GM12864 (cell line): ENCODE results near the gene CADM1.

Experiments used
- DNase-seq: peaks from one replicate; pipeline ENCODE4 v3.0.0-alpha.2; 2011; ENCODE audit warnings: low read depth
- H3K4me3 ChIP-seq: 2 replicates; pipeline ENCODE4 v1.5.1; 2011; ENCODE audit warnings: mild to moderate bottlenecking, low read depth, low read length, control low read depth
- TF ChIP-seq, protein P1 (sequence below): IDR thresholded peaks from 2 replicates; pipeline ENCODE4 v1.5.1; 2011; ENCODE audit warnings: low read depth, mild to moderate bottlenecking, moderate library complexity, low read length, control low read depth, inconsistent platforms; ENCODE audit errors: missing control alignments

Gene CADM1

DNA sequence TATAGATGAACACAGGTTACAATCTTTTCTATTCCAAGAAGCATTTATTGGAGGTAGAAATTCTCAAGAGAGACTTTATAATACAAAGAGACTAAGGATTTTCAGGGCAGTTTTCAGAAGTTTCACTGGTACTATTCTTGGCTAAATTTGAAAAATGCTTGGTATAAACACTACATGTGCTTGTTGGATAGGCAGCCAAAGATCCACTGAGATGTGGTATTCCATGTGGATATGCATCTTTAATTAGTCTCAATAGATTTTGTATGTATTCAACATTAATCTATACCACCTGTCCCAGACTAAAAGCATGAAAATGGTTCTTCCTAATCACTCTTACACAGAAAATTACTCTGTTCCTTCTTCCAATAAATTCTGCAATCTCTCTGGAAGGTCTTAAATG is 232.6 kb downstream of the CADM1 start:
- DNase-seq, result no peak
- TF ChIP-seq, protein P1, sequence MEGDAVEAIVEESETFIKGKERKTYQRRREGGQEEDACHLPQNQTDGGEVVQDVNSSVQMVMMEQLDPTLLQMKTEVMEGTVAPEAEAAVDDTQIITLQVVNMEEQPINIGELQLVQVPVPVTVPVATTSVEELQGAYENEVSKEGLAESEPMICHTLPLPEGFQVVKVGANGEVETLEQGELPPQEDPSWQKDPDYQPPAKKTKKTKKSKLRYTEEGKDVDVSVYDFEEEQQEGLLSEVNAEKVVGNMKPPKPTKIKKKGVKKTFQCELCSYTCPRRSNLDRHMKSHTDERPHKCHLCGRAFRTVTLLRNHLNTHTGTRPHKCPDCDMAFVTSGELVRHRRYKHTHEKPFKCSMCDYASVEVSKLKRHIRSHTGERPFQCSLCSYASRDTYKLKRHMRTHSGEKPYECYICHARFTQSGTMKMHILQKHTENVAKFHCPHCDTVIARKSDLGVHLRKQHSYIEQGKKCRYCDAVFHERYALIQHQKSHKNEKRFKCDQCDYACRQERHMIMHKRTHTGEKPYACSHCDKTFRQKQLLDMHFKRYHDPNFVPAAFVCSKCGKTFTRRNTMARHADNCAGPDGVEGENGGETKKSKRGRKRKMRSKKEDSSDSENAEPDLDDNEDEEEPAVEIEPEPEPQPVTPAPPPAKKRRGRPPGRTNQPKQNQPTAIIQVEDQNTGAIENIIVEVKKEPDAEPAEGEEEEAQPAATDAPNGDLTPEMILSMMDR, result no peak

DNA sequence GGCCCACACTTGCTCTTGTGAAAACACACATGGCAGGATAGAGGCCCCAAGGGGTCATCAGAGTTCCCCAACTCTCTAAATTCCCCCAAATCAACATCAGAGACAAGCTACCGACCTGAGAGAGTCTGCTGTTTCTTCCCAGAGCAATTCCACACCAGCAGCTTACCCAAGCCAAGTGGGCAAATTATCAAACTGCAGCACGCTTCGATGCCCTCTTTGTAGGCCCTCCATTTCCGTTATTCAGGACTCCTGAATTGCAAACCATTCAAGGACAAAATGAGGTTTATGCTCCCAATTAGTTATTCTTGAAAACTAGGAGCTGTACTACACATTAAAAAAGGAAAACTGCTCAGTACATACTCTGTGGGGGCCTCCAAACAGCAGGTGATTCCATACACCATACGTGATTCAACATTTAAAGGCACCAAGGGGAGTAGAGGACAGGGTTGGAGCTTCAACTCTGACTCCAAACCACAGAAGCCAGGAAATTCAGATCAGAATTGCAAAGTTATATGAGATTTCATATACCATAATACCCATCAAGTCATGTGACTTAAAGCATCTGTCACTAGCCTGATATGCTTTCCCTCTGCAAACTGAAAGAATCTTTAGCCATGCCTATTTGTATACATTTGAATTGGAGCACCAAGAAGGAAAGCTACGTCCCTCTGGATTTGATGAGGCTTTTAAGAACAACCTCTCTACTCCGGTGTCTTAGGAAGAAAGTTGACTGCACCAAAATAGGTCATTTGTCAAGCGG is 234.8 kb downstream of the CADM1 start:
- H3K4me3 ChIP-seq, result no peak overlapping the region
- TF ChIP-seq, protein P1, result no peak
- no peak for DNase-seq

More for the DNA sequence above, 232.6 kb downstream of the CADM1 start:
- H3K4me3 ChIP-seq, result no peak overlapping the region

DNA sequence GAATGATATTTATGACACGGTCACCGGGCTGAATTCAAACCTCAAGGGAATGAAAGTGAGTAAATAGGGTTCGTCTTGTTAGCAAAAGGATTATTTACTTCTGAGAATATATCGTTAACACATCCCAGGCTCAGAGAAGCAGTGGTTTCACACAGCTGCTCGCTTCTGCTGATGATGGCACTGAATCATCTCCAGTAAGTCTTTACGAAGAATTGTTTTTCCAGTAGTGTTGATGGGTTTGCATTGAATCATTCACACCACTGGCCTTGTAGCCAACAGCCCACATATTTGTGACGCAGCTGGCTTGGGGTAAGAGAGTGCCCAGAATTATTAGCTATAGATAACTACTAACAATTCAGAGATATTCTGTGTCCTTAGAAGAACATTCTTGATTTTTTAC is 236.3 kb downstream of the CADM1 start:
- TF ChIP-seq, protein P1, result no peak
- H3K4me3 ChIP-seq, result no peak overlapping the region
- DNase-seq, result no peak

DNA sequence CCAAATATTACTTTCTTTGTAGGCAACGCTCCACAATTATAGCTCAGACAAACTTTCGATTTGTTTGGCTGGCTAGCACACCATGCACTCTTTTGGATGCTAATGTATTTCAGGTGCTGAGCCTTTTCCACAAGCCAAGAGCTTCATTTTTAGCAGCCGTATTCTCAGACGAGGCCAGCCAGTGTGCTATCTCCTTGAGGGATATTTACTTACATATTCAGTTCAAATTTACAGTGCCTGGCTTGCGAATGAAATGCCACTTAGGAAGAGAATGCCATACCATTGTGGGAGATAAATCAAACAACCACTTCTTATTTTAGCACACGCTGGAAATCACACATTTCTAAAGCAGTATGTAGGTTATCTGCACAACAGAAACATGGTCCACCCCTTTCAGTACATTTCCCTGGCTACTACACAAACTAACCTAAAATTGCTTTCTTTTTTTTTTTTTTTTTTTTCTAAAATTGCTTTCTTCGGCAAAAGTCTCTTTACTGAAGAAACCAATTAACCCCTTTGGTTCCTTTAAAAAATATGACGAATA is 236.9 kb downstream of the CADM1 start:
- TF ChIP-seq, protein P1, result no peak
- DNase-seq, result no peak
- H3K4me3 ChIP-seq, result no peak overlapping the region

DNA sequence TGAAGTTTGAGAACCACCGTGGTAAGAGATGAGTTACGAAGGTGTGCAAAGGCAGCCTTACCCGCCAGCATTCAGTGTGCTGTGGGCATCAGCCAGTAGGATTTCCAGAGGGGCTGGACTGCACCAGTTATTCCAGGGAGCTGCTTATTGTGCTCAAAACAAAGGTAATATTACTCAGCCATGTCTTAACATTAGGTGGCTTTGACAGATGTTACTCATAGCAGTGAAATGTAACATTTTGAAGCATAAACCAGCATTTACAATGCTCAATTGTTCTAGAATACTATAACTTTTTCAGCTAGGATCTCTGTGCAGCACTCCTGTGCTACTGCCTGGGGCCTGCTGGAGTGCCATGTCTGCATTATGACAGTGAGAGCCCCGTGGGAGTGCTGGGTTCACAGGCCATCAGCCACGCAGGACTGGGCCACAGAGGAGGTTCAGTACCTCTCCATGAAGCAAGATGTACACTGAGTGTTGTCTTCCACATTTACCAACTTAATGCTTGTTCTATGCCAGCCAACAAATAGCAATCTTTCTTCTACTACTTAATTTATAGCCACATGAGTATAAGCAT is 238.1 kb downstream of the CADM1 start:
- TF ChIP-seq, protein P1, result no peak
- DNase-seq, result no peak
- no peak overlapping the region for H3K4me3 ChIP-seq

DNA sequence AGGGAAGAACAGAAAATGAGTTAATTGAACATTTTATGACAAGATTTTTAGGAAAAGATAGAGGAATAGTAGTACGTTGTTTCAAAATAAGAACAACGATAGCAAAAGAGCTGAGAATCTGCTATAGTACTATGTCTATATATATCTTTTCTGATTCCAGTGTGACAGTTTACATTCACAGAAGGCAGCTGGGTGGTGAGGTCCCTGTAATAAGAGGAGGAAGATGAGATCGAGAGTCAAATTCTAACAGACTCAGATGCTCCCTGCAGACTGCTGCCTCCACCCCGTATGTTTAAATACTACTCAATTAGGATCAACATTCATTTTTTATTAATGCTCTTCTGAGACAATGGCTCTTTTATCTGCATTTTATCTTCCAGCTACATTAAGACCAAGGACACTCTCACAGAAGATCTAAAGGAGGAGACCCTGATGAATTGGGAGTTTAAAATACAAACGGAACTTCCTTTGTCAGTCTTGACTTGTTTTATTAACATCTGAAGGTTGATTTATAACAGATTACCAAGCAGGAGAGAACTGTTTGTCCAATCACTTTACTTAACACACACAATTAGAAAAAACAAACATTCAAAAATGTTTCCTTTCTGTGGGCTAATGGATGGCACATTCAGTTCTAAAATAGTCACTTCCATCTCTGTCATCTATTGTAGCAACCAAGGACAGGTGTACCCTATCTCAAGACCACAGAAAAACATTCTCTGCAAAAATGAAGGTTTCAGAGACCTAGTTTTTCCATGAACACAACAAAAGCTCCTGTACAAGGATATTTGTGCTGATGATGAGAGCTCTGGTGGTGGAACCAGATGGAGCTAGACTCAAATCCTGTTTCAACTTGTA is 240.2 kb downstream of the CADM1 start:
- TF ChIP-seq, protein P1, result no peak
- DNase-seq, result no peak
- no peak overlapping the region for H3K4me3 ChIP-seq
